T-helper 1 cell treated with Interleukin-12 subunit alpha and Interleukin-12 subunit beta and Interleukin-4 antibody, amounts not matched to agents 30 ng/mL and 1 ng/mL, for 36 hours (primary cell): ENCODE data around the gene FGA. TPM values are rescaled to one million over a fixed set of nuclear protein-coding genes. Genes with fewer than 3 reads are reported as not detected.

ENCODE experiments used
- intact Hi-C: fragments of 100-400 bp; cut with micrococcal nuclease; formaldehyde crosslinking; loops from one replicate; pipeline ENCODE4 v1.15.1; 2024
- total RNA-seq: library from RNA; stranded (reverse); gene quantifications from 2 replicates; pipeline ENCODE4 v1.2.3, GENCODE V29; 2022

The FGA gene
- total RNA-seq, 1 donor from 2014 or later: not detected

- intact Hi-C loops: no loop called here
Observed at GRCh38 chr4:154545689-154546088, 44.9 kb downstream of the FGA start.

GRCh38 chr4:154542271-154542879 is 48.2 kb downstream of the FGA start:
- intact Hi-C loops: no loop called here

Other genes starting within 250 kb of the FGA start
- gene DCHS2, start 98.9 kb downstream of the FGA start, total RNA-seq: not detected in 2 replicates
- gene PLRG1, start 40.3 kb downstream of the FGA start, total RNA-seq: 84.2 and 91.2 TPM in 2 replicates
- not detected in 2 replicates for gene FGB, start 27.7 kb downstream of the FGA start, total RNA-seq
- not detected in 2 replicates for gene FGG, start 21.9 kb upstream of the FGA start, total RNA-seq
- not detected in 2 replicates for gene LRAT, start 153.3 kb upstream of the FGA start, total RNA-seq
- gene RBM46, start 190.5 kb upstream of the FGA start, total RNA-seq: not detected in 2 replicates